ENCODE measurements around the gene NHSL2.

- TF ChIP-seq CTCF (IDR thresholded peaks at IDR 0.05) (no peak), POLR2A (IDR thresholded peaks at IDR 0.05) (no peak)
Measured at GRCh38 chrX:72016881-72017783, 106.5 kb downstream of the NHSL2 start.

All from lower leg skin (tissue), 3 donors.